HepG2 (cell line): ENCODE results near the gene ZCCHC24. TPM values are rescaled to one million over a fixed set of nuclear protein-coding genes. Genes with fewer than 3 reads are reported as not detected.

Experiments
- ATAC-seq: fragments of 200-7000 bp; cut with Tn5 transposase; 3 replicates; pipeline ENCODE4 v1.9.1; 2020; ENCODE audit warnings: mild to moderate bottlenecking, moderate library complexity
- BruUV-seq: library from RNA; stranded (reverse); fragments of 400-500 nt; replicated peaks from 2 replicates; lab custom pipeline; 2021; lab: Mats Ljungman, UMichigan
- CTCF ChIA-PET: fragments of 300-600 bp; formaldehyde crosslinking; extraction: SDS; loops from one replicate; lab custom pipeline; 2021; ENCODE audit warnings: low total read pairs, inconsistent platforms, low intra/inter-chr PET ratio; lab: Yijun Ruan, JAX
- POLR2A ChIA-PET: fragments of 350-600 bp; sonication (Branson Sonifier 250); formaldehyde crosslinking; loops from one replicate; lab custom pipeline; 2020; ENCODE audit warnings: antibody characterized with exemption, inconsistent platforms; lab: Yijun Ruan, JAX
- DNase-seq: peaks from one replicate; pipeline ENCODE4 v3.0.0-alpha.2; 2015; ENCODE audit warnings: low spot score
- FAIRE-seq: peaks from 3 replicates; lab custom pipeline; 2011; peaks lifted over from hg19 to GRCh38; lab: Jason Lieb, UNC
- H2AFZ ChIP-seq: one replicate; pipeline ENCODE4 v1.6.1; 2011; ENCODE audit warnings: low read length, inconsistent platforms
- H3K27ac ChIP-seq: fragments of 300-600 bp; 3 replicates; pipeline ENCODE4 v1.8.0; 2011; ENCODE audit warnings: mixed run types, mild to moderate bottlenecking, mixed read lengths, low read length, inconsistent platforms; ENCODE audit not compliant: insufficient read depth; ENCODE audit errors: extremely low read length
- H3K27me3 ChIP-seq, 2 experiments: fragments of 200-600 bp in 1 of 2; 2 replicates in 1 of 2; 3 replicates in 1 of 2; pipeline versions ENCODE4 v1.6.0 to v1.8.0; 2011; ENCODE audit warnings: low read length in 2 of 2, mild to moderate bottlenecking in 2 of 2, moderate library complexity in 2 of 2, inconsistent platforms in 1 of 2; ENCODE audit not compliant: insufficient read depth in 2 of 2, control insufficient read depth in 1 of 2
- H3K36me3 ChIP-seq, 2 experiments: fragments of 200-600 bp in 1 of 2; replicated peaks in 1 of 2; 2 replicates in 1 of 2; 3 replicates in 1 of 2; pipeline versions ENCODE4 v1.5.1 to v1.8.0; 2011; ENCODE audit warnings: low read length in 2 of 2, inconsistent platforms in 1 of 2; ENCODE audit not compliant: insufficient read depth in 2 of 2, control insufficient read depth in 1 of 2
- H3K4me1 ChIP-seq: 2 replicates; pipeline ENCODE4 v1.5.1; 2012; ENCODE audit warnings: low read length, inconsistent platforms; ENCODE audit not compliant: insufficient read depth
- H3K4me2 ChIP-seq: 2 replicates; pipeline ENCODE4 v1.6.0; 2011; ENCODE audit warnings: low read depth, low read length, inconsistent platforms
- H3K4me3 ChIP-seq, 3 experiments: fragments of 200-600 bp in 1 of 3; sonication (generic), shearing (Covaris generic) in 1 of 3; replicated peaks in 1 of 3; 2 replicates each; pipeline ENCODE4 v1.5.1; 2011 to 2016; ENCODE audit warnings: low read length in 3 of 3, inconsistent platforms in 2 of 3, low read depth in 2 of 3, mild to moderate bottlenecking in 2 of 3, control low read depth in 1 of 3, mixed read lengths in 1 of 3; ENCODE audit not compliant: insufficient read depth in 1 of 3
- H3K79me2 ChIP-seq: one replicate; pipeline ENCODE4 v1.6.1; 2011; ENCODE audit warnings: low read length, inconsistent platforms; ENCODE audit not compliant: insufficient read depth
- H3K9ac ChIP-seq: 2 replicates; pipeline ENCODE4 v1.6.0; 2011; ENCODE audit warnings: mild to moderate bottlenecking, low read depth, low read length, inconsistent platforms; ENCODE audit not compliant: insufficient read depth
- H3K9me3 ChIP-seq: 2 replicates; pipeline ENCODE4 v1.5.1; 2012; ENCODE audit warnings: mild to moderate bottlenecking, low read length
- H4K20me1 ChIP-seq: 2 replicates; pipeline ENCODE4 v1.6.0; 2011; ENCODE audit warnings: inconsistent platforms, mild to moderate bottlenecking, low read length, moderate library complexity; ENCODE audit not compliant: insufficient read depth
- BCL3 ChIP-seq: sonication (generic); formaldehyde crosslinking; IDR thresholded peaks from 2 replicates; pipeline ENCODE4 v1.5.1; 2020; ENCODE audit warnings: mild to moderate bottlenecking, missing genetic modification reagents, moderate library complexity
- E2F1 ChIP-seq: sonication (generic); formaldehyde crosslinking; IDR thresholded peaks from 2 replicates; pipeline ENCODE4 v1.5.0; 2020; ENCODE audit warnings: missing genetic modification reagents
- HDAC1 ChIP-seq: sonication (generic); formaldehyde crosslinking; IDR thresholded peaks from 2 replicates; pipeline ENCODE4 v1.5.1; 2020; ENCODE audit warnings: mild to moderate bottlenecking, missing genetic modification reagents
- MATR3 ChIP-seq: sonication (generic); formaldehyde crosslinking; IDR thresholded peaks from 2 replicates; pipeline ENCODE4 v1.4.0; 2020; ENCODE audit warnings: missing genetic modification reagents
- MIER3 ChIP-seq: IDR thresholded peaks from 2 replicates; pipeline ENCODE4 v1.6.1; 2016; ENCODE audit warnings: missing compliant biosample characterization, borderline replicate concordance
- NR2C2 ChIP-seq: sonication (generic); formaldehyde crosslinking; IDR thresholded peaks from 2 replicates; pipeline ENCODE4 v1.4.0; 2020; ENCODE audit warnings: missing genetic modification reagents, mild to moderate bottlenecking, moderate library complexity, borderline replicate concordance
- TBX3 ChIP-seq: fragments of 450-650 bp; IDR thresholded peaks from 2 replicates; pipeline ENCODE4 v1.6.1; 2017; ENCODE audit warnings: antibody characterized with exemption, mild to moderate bottlenecking, inconsistent platforms, borderline replicate concordance
- ZGPAT ChIP-seq: IDR thresholded peaks from 2 replicates; pipeline ENCODE4 v1.6.1; 2016; ENCODE audit warnings: mild to moderate bottlenecking
- ZNF747 ChIP-seq: sonication (generic); formaldehyde crosslinking; IDR thresholded peaks from 2 replicates; pipeline ENCODE4 v1.8.1; 2023; ENCODE audit warnings: missing genetic modification reagents, mild to moderate bottlenecking, borderline replicate concordance
- WGBS: methylation state at CpG from one replicate; pipeline ENCODE4 v1.1.6; 2017; ENCODE audit warnings: low lambda C conversion rate; 5-methylcytosine and 5-hydroxymethylcytosine counted together
- in situ Hi-C: cut with HindIII; loops from 2 replicates; pipeline ENCODE4 v1.10.0; 2017; ENCODE audit warnings: low pct_unique_long_range_greater_than_20kb; ENCODE audit not compliant: extremely low pct_ligation_motif_present
- intact Hi-C: fragments of 100-400 bp; cut with micrococcal nuclease; formaldehyde crosslinking; loops from one replicate; pipeline ENCODE4 v1.10.0; 2022; ENCODE audit not compliant: unreplicated experiment
- polyA plus RNA-seq, 8 experiments: library from polyadenylated mRNA; depleted of rRNA in 3 of 8; stranded (reverse) in 7 of 8; unstranded in 1 of 8; fragments of >200 nt; fragmentation: Illumina TruSeq in 4 of 8; extraction: Trizol in 4 of 8; gene quantifications; 2 replicates each; pipeline versions ENCODE4 v1.2.1 to v1.2.3, GENCODE V29; 2011 to 2016; ENCODE audit warnings: low read depth in 4 of 8, missing spikeins in 1 of 8, mixed read lengths in 1 of 8; ENCODE audit not compliant: insufficient read depth in 1 of 8
- total RNA-seq, 5 experiments: library from RNA; depleted of rRNA; stranded (reverse); fragments of >200 nt; fragmentation: Illumina TruSeq; extraction: Trizol; gene quantifications; 2 replicates each; pipeline ENCODE4 v1.2.3, GENCODE V29; 2016; ENCODE audit warnings: low read depth in 1 of 5
- TF ChIP-seq, protein P1 (sequence below): IDR thresholded peaks from 2 replicates; pipeline ENCODE4 v1.6.1; 2016; ENCODE audit warnings: low read depth, control low read depth

The ZCCHC24 gene
- total and polyA plus RNA-seq, 2 of the 13 experiments (the other 11 are each of a cell fraction or from before 2014, with no cell fraction given) = 3.1 to 7.9 TPM

- H3K27ac ChIP-seq = peak overlapping the region; percentile 98
- WGBS = 60% methylated on average over 3 of the region's 3 CpGs
- H3K27me3 ChIP-seq = no peaks in the 10 kb centered on the region
- H3K79me2 ChIP-seq = no peaks in the 10 kb centered on the region
- ATAC-seq (no peak; the same call in 2 of the 3 replicates), FAIRE-seq (no peak), DNase-seq (no peak)
- BruUV-seq = TSS peak; percentile 92
- ChIA-PET POLR2A (interaction anchor here (0.6 to 5.3 kb wide), 11 partner anchors 11 to 48 kb away, joined by 3 to 134 read pairs (median 6); partner anchors contain the start of gene PPIF), CTCF (no interaction called here)
- H3K4me3 ChIP-seq = peak overlapping the region in 1 of 3 experiments; percentile 66; a peak in 2 of 6 replicates
- in situ Hi-C loops = no loop called here
- TF ChIP-seq MATR3 = 0 out of 2 replicates have a peak, but pooled peaks have one; percentile 26
- TF ChIP-seq NR2C2 (CRISPR knock-in tag) = no peak
- H3K4me2 ChIP-seq = peak overlapping the region; percentile 85
- intact Hi-C loops = no loop called here
- H3K36me3 ChIP-seq = no peaks in the 10 kb centered on the region
- no peaks in the 10 kb centered on the region for H3K9me3 ChIP-seq
- H4K20me1 ChIP-seq = no peaks in the 10 kb centered on the region
- peaks cover 72% of the 10 kb centered on the region for H3K4me1 ChIP-seq
- H3K9ac ChIP-seq = peak overlapping the region; percentile 84
- no peak overlapping the region for H2AFZ ChIP-seq
Measured at GRCh38 chr10:79336276-79336675, 109.1 kb downstream of the ZCCHC24 start.

DNA sequence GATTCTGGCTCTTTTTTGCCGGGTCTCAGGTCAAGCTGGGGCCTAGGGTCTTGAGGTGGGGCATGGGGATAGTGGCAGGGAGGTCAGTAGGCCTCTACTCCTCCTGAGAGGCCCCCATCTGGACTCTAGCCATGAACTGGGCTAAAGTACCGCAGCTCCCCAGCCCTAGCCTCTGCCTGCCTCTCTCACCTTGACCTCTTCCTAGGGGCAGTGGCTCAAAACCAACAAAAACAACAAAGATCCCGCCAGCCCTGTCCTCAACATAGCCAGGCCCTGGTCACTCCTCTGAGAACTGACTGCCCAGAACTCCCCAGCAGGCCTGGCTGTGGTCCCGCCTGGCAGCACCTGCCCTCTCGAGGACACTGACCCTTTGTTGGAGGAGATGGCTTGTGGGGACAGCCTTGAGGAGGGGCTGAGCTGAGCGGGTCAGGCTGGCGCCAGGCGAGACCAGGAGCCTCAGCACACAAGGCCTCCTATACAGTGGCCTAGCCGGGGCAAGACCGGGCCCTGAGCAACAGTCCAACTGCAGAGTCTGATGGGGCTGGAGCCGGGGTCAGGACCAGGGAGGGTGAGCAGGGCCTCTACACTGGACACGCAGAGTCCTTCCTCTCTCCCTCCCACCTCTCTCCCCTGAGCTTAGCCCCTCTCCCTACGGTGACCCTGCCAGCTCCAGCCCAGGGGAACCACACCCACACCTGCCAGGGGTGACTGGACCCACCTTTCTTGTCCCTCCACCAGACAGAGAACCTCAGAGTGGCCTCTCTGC, 109.8 kb downstream of the ZCCHC24 start:
- ATAC-seq = peak; percentile 96
- no TSS peak for BruUV-seq
- peak; percentile 97 for DNase-seq
- Histone ChIP-seq H3K4me2 (peak overlapping the region; percentile 85), H3K27ac (peak overlapping the region; percentile 98), H2AFZ (no peak overlapping the region), H3K9me3 (no peaks in the 10 kb centered on the region), H3K4me1 (peaks cover 69% of the 10 kb centered on the region), H3K4me3 (peak overlapping the region in 1 of 3 experiments; percentile 66; a peak in 2 of 6 replicates), H3K79me2 (no peaks in the 10 kb centered on the region), H3K36me3 (no peaks in the 10 kb centered on the region), H3K27me3 (no peaks in the 10 kb centered on the region), H3K9ac (peak overlapping the region; percentile 84), H4K20me1 (no peaks in the 10 kb centered on the region)
- peak; percentile 98 for FAIRE-seq
- intact Hi-C loops = loop anchor here (1.0 to 2.0 kb wide), 2 partner anchors 12 to 19 kb away; partner anchors contain the start of gene PPIF
- POLR2A ChIA-PET = interaction anchor here (0.6 to 5.3 kb wide), 12 partner anchors 11 to 47 kb away, joined by 3 to 134 read pairs (median 5); partner anchors contain the start of gene PPIF
- in situ Hi-C loops = no loop called here
- CTCF ChIA-PET = no interaction called here
- WGBS = 0% methylated on average over 3 of the region's 13 CpGs
- peak; percentile 61; the same call in 1 of the 2 replicates for TF ChIP-seq BCL3 (CRISPR knock-in tag)
- peak; percentile 93 for TF ChIP-seq ZNF747 (CRISPR knock-in tag)
- 0 out of 2 replicates have a peak, but pooled peaks have one; percentile 30 for TF ChIP-seq E2F1 (CRISPR knock-in tag)
- TF ChIP-seq TBX3 = peak; percentile 67; the same call in 1 of the 2 replicates
- TF ChIP-seq, protein P1, sequence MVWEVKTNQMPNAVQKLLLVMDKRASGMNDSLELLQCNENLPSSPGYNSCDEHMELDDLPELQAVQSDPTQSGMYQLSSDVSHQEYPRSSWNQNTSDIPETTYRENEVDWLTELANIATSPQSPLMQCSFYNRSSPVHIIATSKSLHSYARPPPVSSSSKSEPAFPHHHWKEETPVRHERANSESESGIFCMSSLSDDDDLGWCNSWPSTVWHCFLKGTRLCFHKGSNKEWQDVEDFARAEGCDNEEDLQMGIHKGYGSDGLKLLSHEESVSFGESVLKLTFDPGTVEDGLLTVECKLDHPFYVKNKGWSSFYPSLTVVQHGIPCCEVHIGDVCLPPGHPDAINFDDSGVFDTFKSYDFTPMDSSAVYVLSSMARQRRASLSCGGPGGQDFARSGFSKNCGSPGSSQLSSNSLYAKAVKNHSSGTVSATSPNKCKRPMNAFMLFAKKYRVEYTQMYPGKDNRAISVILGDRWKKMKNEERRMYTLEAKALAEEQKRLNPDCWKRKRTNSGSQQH (CRISPR knock-in tag) = 0 out of 2 replicates have a peak, but pooled peaks have one; percentile 65
- peak; percentile 93 for TF ChIP-seq HDAC1 (CRISPR knock-in tag)
- peak; percentile 98 for TF ChIP-seq ZGPAT (CRISPR knock-in tag)
- peak; percentile 94; the same call in 1 of the 2 replicates for TF ChIP-seq MIER3
